ENCODE results near the gene RPS6KA5.

- TF ChIP-seq CTCF (IDR thresholded peaks at IDR 0.05 in 2 of 3, conservative IDR thresholded peaks at IDR 0.05 in 1 of 3; ENCODE audit: borderline replicate concordance in 1 of 3, insufficient read depth in 1 of 3, low read depth in 2 of 3, low read length in 2 of 3) (no peak), MAX (IDR thresholded peaks at IDR 0.05) (no peak), REST (IDR thresholded peaks at IDR 0.05; ENCODE audit: low read depth) (no peak), EZH2 (IDR thresholded peaks at IDR 0.05) (no peak), POLR2A (IDR thresholded peaks at IDR 0.05; ENCODE audit: borderline replicate concordance, extremely low read depth, insufficient read depth, insufficient read length) (no peak)
Observed at GRCh38 chr14:90907178-90907577, 153.3 kb downstream of the RPS6KA5 start.

Measured in HCT116 (cell line).